GM19099 (cell line): ENCODE data around the gene HIVEP1.

ENCODE experiments used
- POLR2A ChIP-seq: IDR thresholded peaks from 3 replicates; pipeline ENCODE4 v1.6.1; 2011; ENCODE audit warnings: low read depth; ENCODE audit not compliant: insufficient read length; ENCODE audit errors: extremely low read depth

Gene HIVEP1

GRCh38 chr6:12039540-12040459 is 27.7 kb downstream of the HIVEP1 start:
- TF ChIP-seq POLR2A, result no peak

- TF ChIP-seq POLR2A, result peak; percentile 29
These were observed 35.2 kb downstream of the HIVEP1 start for GRCh38 chr6:12047304-12047703.

- no peak for TF ChIP-seq POLR2A
These were observed 35.8 kb downstream of the HIVEP1 start for GRCh38 chr6:12047792-12048432.

- no peak for TF ChIP-seq POLR2A
These were observed 36.5 kb downstream of the HIVEP1 start for GRCh38 chr6:12048609-12049008.

GRCh38 chr6:12049165-12049564 is 37.1 kb downstream of the HIVEP1 start:
- TF ChIP-seq POLR2A, result peak; percentile 48

- TF ChIP-seq POLR2A, result no peak
These were observed 39.8 kb downstream of the HIVEP1 start for GRCh38 chr6:12051861-12052368.

GRCh38 chr6:12058172-12058961 is 46.3 kb downstream of the HIVEP1 start:
- TF ChIP-seq POLR2A, result no peak

- TF ChIP-seq POLR2A, result peak; percentile 41
These were observed 48.9 kb downstream of the HIVEP1 start for GRCh38 chr6:12060780-12061609.

- no peak for TF ChIP-seq POLR2A
These were observed 50.5 kb downstream of the HIVEP1 start for GRCh38 chr6:12062605-12063004.

- TF ChIP-seq POLR2A, result no peak
These were observed 52.0 kb downstream of the HIVEP1 start for GRCh38 chr6:12064131-12064530.

GRCh38 chr6:12064538-12065071 is 52.5 kb downstream of the HIVEP1 start:
- no peak for TF ChIP-seq POLR2A

- peak; percentile 50 for TF ChIP-seq POLR2A
These were observed 53.4 kb downstream of the HIVEP1 start for GRCh38 chr6:12065321-12066140.

GRCh38 chr6:12066297-12066696 is 54.2 kb downstream of the HIVEP1 start:
- TF ChIP-seq POLR2A, result no peak
